GM12878 (cell line): ENCODE results near the gene NRG3. TPM values are rescaled to one million over a fixed set of nuclear protein-coding genes. Genes with fewer than 3 reads are reported as not detected.

Experiments
- ATAC-seq: fragments of 200-7000 bp; cut with Tn5 transposase; 3 replicates; pipeline ENCODE4 v1.9.1; 2020; ENCODE audit warnings: mild to moderate bottlenecking, moderate library complexity
- BruUV-seq: library from RNA; stranded (reverse); fragments of 400-500 nt; replicated peaks from 2 replicates; lab custom pipeline; 2021; lab: Mats Ljungman, UMichigan
- CTCF ChIA-PET: fragments of 300-600 bp; sonication (Branson Sonifier 250); formaldehyde crosslinking; extraction: SDS; loops from one replicate; lab custom pipeline; 2021; ENCODE audit warnings: inconsistent platforms; lab: Yijun Ruan, JAX
- POLR2A ChIA-PET: fragments of 350-600 bp; formaldehyde crosslinking; extraction: SDS; loops from one replicate; lab custom pipeline; 2021; ENCODE audit warnings: inconsistent platforms; lab: Charles Lee
- RAD21 ChIA-PET: fragments of 300-600 bp; sonication (Branson Sonifier 250); formaldehyde crosslinking; loops from one replicate; lab custom pipeline; 2023; ENCODE audit warnings: antibody characterized with exemption; ENCODE audit not compliant: unreplicated experiment; lab: Charles Lee
- SMC1A ChIA-PET: fragments of 300-600 bp; sonication (Branson Sonifier 250); formaldehyde crosslinking; loops from one replicate; lab custom pipeline; 2023; ENCODE audit not compliant: unreplicated experiment, uncharacterized antibody; lab: Charles Lee
- DNase-seq: peaks from one replicate; pipeline ENCODE4 v3.0.0-alpha.2; 2011; ENCODE audit warnings: low read depth, low spot score
- FAIRE-seq: peaks from 3 replicates; lab custom pipeline; 2011; peaks lifted over from hg19 to GRCh38; lab: Jason Lieb, UNC
- H2AFZ ChIP-seq: 2 replicates; pipeline ENCODE4 v1.6.0; 2011; ENCODE audit warnings: low read depth, low read length, control low read depth; ENCODE audit not compliant: control insufficient read depth
- H3K27ac ChIP-seq: 2 replicates; pipeline ENCODE4 v1.5.1; 2011; ENCODE audit warnings: control low read depth; ENCODE audit not compliant: control insufficient read depth, insufficient read depth
- H3K27me3 ChIP-seq, 2 experiments: replicated peaks in 1 of 2; 2 replicates each; pipeline versions ENCODE4 v1.6.0 to v1.6.1; 2011; ENCODE audit warnings: low read length in 1 of 2; ENCODE audit not compliant: control insufficient read depth in 2 of 2, insufficient read depth in 2 of 2
- H3K36me3 ChIP-seq, 2 experiments: 2 replicates each; pipeline ENCODE4 v1.5.1; 2011; ENCODE audit warnings: low read length in 1 of 2; ENCODE audit not compliant: control insufficient read depth in 2 of 2, insufficient read depth in 2 of 2
- H3K4me1 ChIP-seq: 2 replicates; pipeline ENCODE4 v1.6.1; 2011; ENCODE audit warnings: mild to moderate bottlenecking, low read length, moderate library complexity, mixed read lengths; ENCODE audit not compliant: control insufficient read depth, insufficient read depth
- H3K4me2 ChIP-seq: 2 replicates; pipeline ENCODE4 v1.6.0; 2011; ENCODE audit warnings: control low read depth; ENCODE audit not compliant: control insufficient read depth, insufficient read depth
- H3K4me3 ChIP-seq: fragments of 200-600 bp; sonication (generic); 2 replicates; pipeline ENCODE4 v1.5.1; 2016
- H3K79me2 ChIP-seq: 2 replicates; pipeline ENCODE4 v1.6.0; 2011; ENCODE audit warnings: low read length; ENCODE audit not compliant: control insufficient read depth, insufficient read depth
- H3K9ac ChIP-seq: 2 replicates; pipeline ENCODE4 v1.8.0; 2011; ENCODE audit warnings: low read length, control low read depth, mixed read lengths; ENCODE audit not compliant: control insufficient read depth, insufficient read depth
- H3K9me3 ChIP-seq: replicated peaks from 3 replicates; pipeline ENCODE4 v1.5.1; 2011; ENCODE audit warnings: mild to moderate bottlenecking, low read length; ENCODE audit not compliant: control insufficient read depth, insufficient read depth
- H4K20me1 ChIP-seq: 2 replicates; pipeline ENCODE4 v1.6.0; 2011; ENCODE audit not compliant: control insufficient read depth, insufficient read depth
- IRF4 ChIP-seq: IDR thresholded peaks from 2 replicates; pipeline ENCODE4 v1.6.1; 2011; ENCODE audit warnings: low read depth, low read length
- SP1 ChIP-seq: IDR thresholded peaks from one replicate; pipeline ENCODE4 v1.6.1; 2011; ENCODE audit warnings: low read depth, low read length
- ZBTB11 ChIP-seq: fragments of 450-650 bp; formaldehyde crosslinking; IDR thresholded peaks from 2 replicates; pipeline ENCODE4 v1.5.0; 2022; ENCODE audit warnings: mild to moderate bottlenecking, missing genetic modification characterization
- WGBS: methylation state at CpG from one replicate; pipeline ENCODE4 v1.1.6; 2016; ENCODE audit warnings: low lambda C conversion rate; ENCODE audit not compliant: insufficient replicate concordance, insufficient coverage; ENCODE audit errors: missing lambda C conversion rate; 5-methylcytosine and 5-hydroxymethylcytosine counted together
- in situ Hi-C: fragments of 300-500 bp; cut with MboI; formaldehyde crosslinking; loops from 9 replicates; pipeline ENCODE4 v1.14.3; 2018; ENCODE audit warnings: mixed read lengths
- intact Hi-C: fragments of 100-400 bp; cut with micrococcal nuclease; formaldehyde crosslinking; loops from one replicate; pipeline ENCODE4 v1.14.2; 2022; ENCODE audit not compliant: unreplicated experiment
- polyA plus RNA-seq, 11 experiments: library from polyadenylated mRNA; depleted of rRNA in 4 of 11; unstranded in 6 of 11; stranded (reverse) in 5 of 11; fragments of >200 nt; fragmentation: Nextera tagmentation in 4 of 11; fragmentation: Illumina TruSeq in 1 of 11; extraction: Ambion mirVana in 4 of 11; extraction: Trizol in 1 of 11; gene quantifications; 1 replicate in 1 of 11; 2 replicates in 10 of 11; pipeline versions ENCODE4 v1.2.1 to v1.2.3, GENCODE V29; 2011 to 2016; ENCODE audit warnings: inconsistent platforms in 2 of 11, missing spikeins in 2 of 11, low read depth in 1 of 11
- total RNA-seq, 4 experiments: library from RNA; depleted of rRNA in 3 of 4; stranded (reverse); fragments of >200 nt in 3 of 4; fragmentation: Illumina TruSeq in 1 of 4; extraction: Trizol in 1 of 4; gene quantifications; 2 replicates each; pipeline versions ENCODE4 v1.2.1 to v1.2.3, GENCODE V29; 2013 to 2021

The NRG3 gene
- total and polyA plus RNA-seq, 10 of the 15 experiments (the other 5 are each of a cell fraction or from before 2014, with no cell fraction given) = 0.03 to 0.41 (median 0.17) TPM; not detected in 3

GRCh38 chr10:82574081-82574480, 699.1 kb downstream of the NRG3 start:
- in situ Hi-C loops = no loop called here

More at GRCh38 chr10:82574081-82574480, 699.1 kb downstream of the NRG3 start:
- no peak overlapping the region for H3K27ac ChIP-seq
- ChIA-PET SMC1A (no interaction called here), RAD21 (no interaction called here), POLR2A (no interaction called here), CTCF (no interaction called here)
- intact Hi-C loops = no loop called here
- no peaks in the 10 kb centered on the region for H3K9me3 ChIP-seq
- H2AFZ ChIP-seq = no peak overlapping the region
- H4K20me1 ChIP-seq = no peaks in the 10 kb centered on the region
- H3K4me1 ChIP-seq = no peaks in the 10 kb centered on the region
- no peak overlapping the region for H3K4me2 ChIP-seq
- no peak for FAIRE-seq
- H3K79me2 ChIP-seq = no peaks in the 10 kb centered on the region
- BruUV-seq = no TSS peak
- TF ChIP-seq IRF4 (no peak), ZBTB11 (CRISPR knock-in tag) (no peak), SP1 (no peak)
- no peak for DNase-seq
- no peaks in the 10 kb centered on the region for H3K27me3 ChIP-seq
- H3K4me3 ChIP-seq = no peak overlapping the region
- no peaks in the 10 kb centered on the region for H3K36me3 ChIP-seq
- no peak overlapping the region for H3K9ac ChIP-seq
- 5% methylated on average over 2 of the region's 2 CpGs for WGBS
- ATAC-seq = no peak
